Lung (tissue), 12 donors: ENCODE data around the gene FYCO1. TPM values are rescaled to one million over a fixed set of nuclear protein-coding genes. Genes with fewer than 3 reads are reported as not detected.

ENCODE experiments used
- ATAC-seq: fragments of 200-7000 bp; cut with Tn5 transposase; one replicate; pipeline ENCODE4 v1.9.1; 2020; ENCODE audit warnings: moderate number of reproducible peaks; ENCODE audit not compliant: insufficient read depth, low FRiP score
- DNase-seq, 3 donors: peaks; one replicate each; pipeline ENCODE4 v3.0.0-alpha.2; 2013 to 2017
- H3K27ac ChIP-seq, 2 donors: one replicate each; pipeline ENCODE4 v1.5.1; 2013; ENCODE audit warnings: mild to moderate bottlenecking in 2 of 2, moderate library complexity in 2 of 2, control low read depth in 1 of 2, inconsistent platforms in 1 of 2, low read depth in 1 of 2, low read length in 1 of 2
- H3K27me3 ChIP-seq, 3 donors: one replicate each; pipeline ENCODE4 v1.5.1; 2013; ENCODE audit warnings: low read length in 2 of 3; ENCODE audit not compliant: control insufficient read depth in 3 of 3, insufficient read depth in 3 of 3
- H3K36me3 ChIP-seq, 4 donors: one replicate each; pipeline ENCODE4 v1.5.1; 2013; ENCODE audit warnings: low read length in 4 of 4, mild to moderate bottlenecking in 1 of 4, moderate library complexity in 1 of 4; ENCODE audit not compliant: control insufficient read depth in 4 of 4, insufficient read depth in 4 of 4
- H3K4me1 ChIP-seq, 5 donors: one replicate each; pipeline ENCODE4 v1.5.1; 2013; ENCODE audit warnings: low read length in 5 of 5, mild to moderate bottlenecking in 2 of 5, moderate library complexity in 1 of 5; ENCODE audit not compliant: control insufficient read depth in 5 of 5, insufficient read depth in 5 of 5
- H3K4me3 ChIP-seq: one replicate; pipeline ENCODE4 v1.5.1; 2013; ENCODE audit warnings: mild to moderate bottlenecking, control low read depth, moderate library complexity
- H3K9ac ChIP-seq, 2 donors: one replicate each; pipeline ENCODE4 v1.5.1; 2013; ENCODE audit warnings: low read length in 2 of 2, control low read depth in 1 of 2; ENCODE audit not compliant: insufficient read depth in 1 of 2
- H3K9me3 ChIP-seq, 4 donors: one replicate each; pipeline ENCODE4 v1.5.1; 2013; ENCODE audit warnings: low read length in 3 of 4, mild to moderate bottlenecking in 1 of 4, moderate library complexity in 1 of 4; ENCODE audit not compliant: control insufficient read depth in 4 of 4, insufficient read depth in 3 of 4
- CTCF ChIP-seq: IDR thresholded peaks from 2 replicates; pipeline ENCODE4 v1.5.1; 2012; ENCODE audit warnings: mild to moderate bottlenecking; ENCODE audit errors: control extremely low read depth, extremely low read depth
- WGBS, 2 donors: extraction: QIAGEN DNeasy Blood & Tissue Kit; methylation state at CpG; one replicate each; pipeline ENCODE4 v1.1.7; 2013; 5-methylcytosine and 5-hydroxymethylcytosine counted together
- polyA plus RNA-seq, 2 donors: library from polyadenylated mRNA; stranded (reverse); fragments of 200-250 nt; gene quantifications; one replicate each; pipeline ENCODE4 v1.2.1, GENCODE V29; 2013
- total RNA-seq, 2 donors: library from RNA; depleted of rRNA in 1 of 2; stranded (reverse); fragments of >200 nt in 1 of 2; gene quantifications; one replicate each; pipeline ENCODE4 v1.2.1, GENCODE V29; 2014 to 2021
- donor health status: control.
- donor health status: control.
- donor health status: Bipolar disorder and iron deficiency.
- donor health status: healthy.
- donor health status: DM: yes; HTN: yes; CAD: no.

FYCO1 gene
- total and polyA plus RNA-seq, 4 donors = 11.3 to 38.7 (median 23.2) TPM

DNA sequence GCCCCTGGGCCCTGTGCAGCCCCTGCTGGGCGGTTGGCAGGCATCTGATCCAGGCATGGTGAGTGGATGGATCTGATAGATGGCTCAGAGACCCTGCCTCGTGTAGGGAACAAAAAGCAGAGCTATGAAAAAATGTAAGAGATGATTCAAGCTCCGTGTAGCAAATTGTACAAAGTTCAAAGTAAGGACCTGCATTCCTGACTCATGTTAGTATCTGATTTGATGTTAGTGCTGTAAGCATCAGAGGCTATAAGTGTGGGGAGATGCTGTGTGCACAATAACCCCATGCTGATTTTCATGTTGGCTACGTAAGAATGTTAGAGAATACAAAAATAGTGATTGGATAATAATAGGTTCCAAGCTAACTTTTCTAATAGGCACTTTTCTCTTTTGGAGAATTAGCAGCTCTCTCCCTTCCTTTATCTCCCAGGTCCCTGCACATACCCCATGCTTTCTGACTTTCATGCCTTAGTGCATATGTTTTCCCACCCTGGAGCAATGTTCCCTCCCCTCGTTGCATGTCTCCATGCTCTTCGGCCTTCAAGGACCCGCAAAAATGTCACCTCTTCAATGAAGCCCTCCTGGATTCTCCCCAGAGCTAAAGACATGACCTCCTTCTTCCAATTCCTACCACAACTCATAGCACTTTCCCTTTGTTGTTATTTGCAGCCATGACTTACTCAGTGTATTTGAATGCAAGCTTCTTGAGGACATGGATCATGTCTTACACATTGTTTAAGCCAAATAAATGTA lies 107.7 kb downstream of the FYCO1 start:
- no peak for TF ChIP-seq CTCF
- 78 to 79% methylated on average over 7 of the region's 7 CpGs for WGBS, 2 donors
- H3K9ac ChIP-seq = no peak overlapping the region

GRCh38 chr3:45887285-45887684 lies 108.3 kb downstream of the FYCO1 start:
- H3K4me1 ChIP-seq = peaks cover 0 to 5% (median 0%) of the 10 kb centered on the region in 5 donors
- H3K27me3 ChIP-seq = no peaks in the 10 kb centered on the region
- DNase-seq (no peak), ATAC-seq (no peak)
- no peak for TF ChIP-seq CTCF
- 82 to 96% methylated on average over 4 of the region's 4 CpGs for WGBS, 2 donors
- no peak overlapping the region for H3K9ac ChIP-seq
- no peak overlapping the region for H3K27ac ChIP-seq
- no peaks in the 10 kb centered on the region for H3K36me3 ChIP-seq
- H3K4me3 ChIP-seq = no peak overlapping the region
- no peaks in the 10 kb centered on the region for H3K9me3 ChIP-seq

More for the DNA sequence above, 107.7 kb downstream of the FYCO1 start:
- Histone ChIP-seq H3K4me1 (peaks cover 0 to 5% (median 0%) of the 10 kb centered on the region in 5 donors), H3K4me3 (no peak overlapping the region), H3K27me3 (no peaks in the 10 kb centered on the region), H3K9me3 (no peaks in the 10 kb centered on the region), H3K36me3 (no peaks in the 10 kb centered on the region), H3K27ac (no peak overlapping the region)
- ATAC-seq (no peak), DNase-seq (no peak)

DNA sequence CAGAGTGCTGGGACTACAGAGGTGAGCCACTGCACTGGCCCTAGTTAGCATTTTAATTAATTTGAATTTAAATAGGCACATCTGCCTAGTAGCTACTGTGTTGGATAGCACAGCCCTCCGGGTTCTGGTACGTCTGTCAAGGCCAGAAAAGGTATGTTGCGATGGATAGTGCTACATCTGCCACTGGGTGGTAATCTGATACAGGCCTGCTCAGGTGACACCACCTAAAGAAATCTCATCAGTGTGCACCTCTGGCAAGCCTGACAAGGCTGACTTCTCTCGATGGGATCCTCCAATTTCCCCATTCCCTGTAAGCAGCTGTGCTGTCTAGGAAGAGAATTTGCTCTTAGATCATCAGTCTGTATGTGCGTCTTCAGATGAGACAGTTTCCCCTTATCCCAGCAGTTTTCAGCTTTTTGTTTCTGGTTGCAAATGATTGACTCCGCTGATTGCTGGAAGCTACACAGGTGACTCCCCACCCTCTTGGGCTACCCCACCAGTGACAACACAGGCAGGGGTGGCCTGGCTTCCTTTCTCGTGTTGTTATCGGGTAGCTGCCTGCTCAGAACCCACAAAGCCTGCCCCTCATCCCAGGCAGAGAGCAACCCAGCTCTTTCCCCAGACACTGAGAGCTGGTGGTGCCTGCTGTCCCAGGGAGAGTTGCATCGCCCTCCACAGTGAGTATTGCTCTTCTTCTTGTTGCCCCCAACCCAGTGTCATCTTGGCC lies 109.5 kb downstream of the FYCO1 start, which contains the start of gene CCR9:
Gene CCR9, plus strand, starts transcription at position 565 of the 727 bp plus-strand sequence. CDS start 8,391 bp downstream, outside the sequence.
- no peak for TF ChIP-seq CTCF
- 83 to 87% methylated on average over 9 of the region's 9 CpGs for WGBS, 2 donors
- no peak for ATAC-seq

More for the DNA sequence above, 109.5 kb downstream of the FYCO1 start, which contains the start of gene CCR9:
- DNase-seq = no peak
- H3K9ac ChIP-seq = no peak within 1 kb of the TSS
- no peaks in the 10 kb centered on the region for H3K36me3 ChIP-seq
- H3K4me3 ChIP-seq = no peak within 1 kb of the TSS
- no peaks in the 10 kb centered on the region for H3K27me3 ChIP-seq
- H3K9me3 ChIP-seq = no peaks in the 10 kb centered on the region
- H3K27ac ChIP-seq = no peak within 1 kb of the TSS
- H3K4me1 ChIP-seq = peaks cover 0 to 5% (median 0%) of the 10 kb centered on the region in 5 donors
